C4-2B (cell line): ENCODE data around the gene SLC9A9.

Experiments used
- ZFX ChIP-seq: fragments of 450-650 bp; IDR thresholded peaks from 2 replicates; pipeline ENCODE4 v1.6.1; 2017
- TF ChIP-seq, protein P1 (sequence below): fragments of 450-650 bp; conservative IDR thresholded peaks from 2 replicates; pipeline ENCODE4 v1.5.1; 2017; ENCODE audit warnings: mild to moderate bottlenecking

DNA sequence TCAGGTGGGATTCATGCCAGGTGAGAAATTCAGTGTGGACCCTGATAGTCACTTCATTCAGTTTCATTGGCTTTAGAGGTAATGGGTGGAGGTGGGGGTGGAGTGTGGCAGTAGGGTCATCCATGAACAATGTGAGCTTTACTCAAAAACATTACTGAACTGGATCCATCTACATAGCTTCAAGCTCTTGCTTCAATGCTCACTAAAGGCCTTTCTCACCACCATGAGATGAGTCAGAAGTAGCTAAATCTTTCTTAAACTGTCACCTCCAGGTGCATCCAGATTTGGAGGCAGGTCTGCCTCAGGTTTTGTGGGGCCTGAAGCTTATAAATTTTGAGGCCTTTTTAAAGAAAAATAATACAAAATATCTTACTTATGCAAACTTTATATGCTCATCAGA, 365.1 kb downstream of the SLC9A9 start:
- TF ChIP-seq, protein P1, sequence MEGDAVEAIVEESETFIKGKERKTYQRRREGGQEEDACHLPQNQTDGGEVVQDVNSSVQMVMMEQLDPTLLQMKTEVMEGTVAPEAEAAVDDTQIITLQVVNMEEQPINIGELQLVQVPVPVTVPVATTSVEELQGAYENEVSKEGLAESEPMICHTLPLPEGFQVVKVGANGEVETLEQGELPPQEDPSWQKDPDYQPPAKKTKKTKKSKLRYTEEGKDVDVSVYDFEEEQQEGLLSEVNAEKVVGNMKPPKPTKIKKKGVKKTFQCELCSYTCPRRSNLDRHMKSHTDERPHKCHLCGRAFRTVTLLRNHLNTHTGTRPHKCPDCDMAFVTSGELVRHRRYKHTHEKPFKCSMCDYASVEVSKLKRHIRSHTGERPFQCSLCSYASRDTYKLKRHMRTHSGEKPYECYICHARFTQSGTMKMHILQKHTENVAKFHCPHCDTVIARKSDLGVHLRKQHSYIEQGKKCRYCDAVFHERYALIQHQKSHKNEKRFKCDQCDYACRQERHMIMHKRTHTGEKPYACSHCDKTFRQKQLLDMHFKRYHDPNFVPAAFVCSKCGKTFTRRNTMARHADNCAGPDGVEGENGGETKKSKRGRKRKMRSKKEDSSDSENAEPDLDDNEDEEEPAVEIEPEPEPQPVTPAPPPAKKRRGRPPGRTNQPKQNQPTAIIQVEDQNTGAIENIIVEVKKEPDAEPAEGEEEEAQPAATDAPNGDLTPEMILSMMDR: no peak
- no peak for TF ChIP-seq ZFX
